Renal pelvis (tissue), 4 donors: ENCODE measurements around the gene DNHD1. TPM values are rescaled to one million over a fixed set of nuclear protein-coding genes. Genes with fewer than 3 reads are reported as not detected.

Source experiments
- DNase-seq: peaks from one replicate; pipeline ENCODE4 v3.0.0-alpha.2; 2013
- polyA plus RNA-seq, 3 donors: library from polyadenylated mRNA; unstranded; fragments of 120-200 nt; gene quantifications; one replicate each; pipeline ENCODE4 v1.2.1, GENCODE V29; 2013; ENCODE audit not compliant: insufficient read length in 3 of 3

Gene DNHD1
- polyA plus RNA-seq, 3 donors: 5.9 to 13.2 (median 13.0) TPM

DNA sequence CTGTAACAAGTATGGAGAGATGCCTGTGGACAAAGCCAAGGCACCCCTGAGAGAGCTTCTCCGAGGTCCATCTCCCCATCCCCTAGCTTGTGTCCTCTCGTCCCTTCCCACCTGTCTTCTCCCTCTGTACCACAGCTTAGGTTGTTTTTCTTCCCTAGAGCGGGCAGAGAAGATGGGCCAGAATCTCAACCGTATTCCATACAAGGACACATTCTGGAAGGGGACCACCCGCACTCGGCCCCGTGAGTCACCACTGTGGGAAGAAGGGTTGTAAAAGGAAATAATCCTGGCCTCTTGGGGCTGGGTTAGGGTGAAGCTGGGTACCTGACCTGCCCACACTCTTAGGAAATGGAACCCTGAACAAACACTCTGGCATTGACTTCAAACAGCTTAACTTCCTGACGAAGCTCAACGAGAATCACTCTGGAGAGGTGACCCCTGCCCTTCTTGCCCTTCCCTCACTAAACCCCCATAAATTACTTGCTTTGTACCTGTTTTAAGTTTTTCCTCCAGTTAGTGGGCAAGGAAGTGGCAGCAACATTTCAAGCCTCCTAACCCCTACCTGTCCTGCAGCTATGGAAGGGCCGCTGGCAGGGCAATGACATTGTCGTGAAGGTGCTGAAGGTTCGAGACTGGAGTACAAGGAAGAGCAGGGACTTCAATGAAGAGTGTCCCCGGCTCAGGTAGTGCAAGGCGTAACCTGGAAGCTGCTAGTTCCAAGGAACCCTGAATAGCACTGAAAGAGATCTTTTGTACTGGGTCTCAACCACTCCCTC lies 111.8 kb downstream of the DNHD1 start:
- no peak for DNase-seq

DNA sequence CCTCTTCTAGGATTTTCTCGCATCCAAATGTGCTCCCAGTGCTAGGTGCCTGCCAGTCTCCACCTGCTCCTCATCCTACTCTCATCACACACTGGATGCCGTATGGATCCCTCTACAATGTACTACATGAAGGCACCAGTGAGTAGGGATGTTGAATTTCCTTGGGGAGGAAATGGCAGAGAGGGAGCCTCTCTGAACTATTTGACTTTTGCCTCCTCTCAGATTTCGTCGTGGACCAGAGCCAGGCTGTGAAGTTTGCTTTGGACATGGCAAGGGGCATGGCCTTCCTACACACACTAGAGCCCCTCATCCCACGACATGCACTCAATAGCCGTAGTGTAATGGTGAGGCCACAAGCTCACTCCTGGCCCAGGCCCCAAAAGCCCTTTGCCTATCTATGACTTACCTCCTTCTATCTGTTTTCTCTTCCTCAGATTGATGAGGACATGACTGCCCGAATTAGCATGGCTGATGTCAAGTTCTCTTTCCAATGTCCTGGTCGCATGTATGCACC lies 112.5 kb downstream of the DNHD1 start:
- DNase-seq: no peak

- no peak for DNase-seq
These were observed 113.5 kb downstream of the DNHD1 start for GRCh38 chr11:6610591-6610990.

DNA sequence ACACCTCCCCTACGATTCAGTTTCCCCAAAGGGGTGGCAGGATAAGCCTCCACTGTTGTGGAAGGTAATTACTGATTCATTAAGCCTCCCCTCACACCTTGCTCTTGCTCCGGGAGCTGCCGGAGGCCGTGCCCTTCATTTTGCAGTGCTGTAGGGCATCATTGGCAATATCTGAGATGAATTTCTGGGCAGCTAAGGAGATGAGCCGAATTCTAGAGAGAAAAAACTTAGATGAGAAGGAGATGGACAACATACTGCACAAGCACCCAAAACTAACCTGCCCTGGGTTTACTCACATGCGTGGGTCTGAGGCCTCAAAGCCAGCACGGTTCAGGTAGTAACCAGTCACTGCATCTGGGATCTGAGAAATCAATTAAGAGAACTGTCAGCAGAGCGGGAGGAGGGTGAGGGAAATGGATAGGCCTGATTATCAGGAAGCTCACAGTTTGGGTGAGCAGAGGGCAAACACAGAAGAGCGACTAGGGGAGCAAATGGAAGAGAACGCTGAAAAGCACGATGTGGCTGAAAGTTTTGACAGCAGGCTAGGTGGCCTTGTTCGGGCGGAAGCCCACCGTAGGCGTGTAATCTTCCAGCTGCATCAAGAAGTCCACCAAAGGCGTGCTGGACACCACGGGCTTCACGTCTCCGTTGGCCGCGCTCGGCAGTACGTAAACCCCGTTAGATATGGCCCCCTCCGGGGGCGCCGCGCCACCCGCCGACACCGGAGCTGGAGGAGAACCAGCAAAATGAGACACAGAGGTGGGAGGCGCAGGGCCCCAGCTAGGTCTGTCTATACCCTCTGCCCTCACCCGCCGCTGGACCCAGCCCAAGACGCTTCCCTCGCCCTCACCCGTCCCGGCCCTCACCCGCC lies 114.2 kb downstream of the DNHD1 start:
- DNase-seq: no peak

DNA sequence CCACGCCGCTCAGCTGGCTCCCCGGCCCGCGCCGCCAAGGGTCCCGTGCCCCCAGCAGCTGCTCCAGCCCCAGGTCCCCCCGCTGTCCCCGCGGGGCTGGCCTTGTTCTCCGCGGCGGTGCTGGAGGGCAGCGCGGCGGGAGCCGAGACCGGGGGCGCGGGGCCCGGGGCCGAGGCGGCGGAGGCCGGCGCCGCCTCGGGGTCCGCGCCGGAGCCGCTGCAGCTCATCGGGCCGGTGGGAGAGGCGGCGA lies 114.8 kb downstream of the DNHD1 start:
- DNase-seq: no peak

- peak; percentile 96 for DNase-seq
These were observed 115.3 kb downstream of the DNHD1 start, which contains the start of gene TAF10 for GRCh38 chr11:6612213-6613041. Gene TAF10, minus strand, starts transcription at chr11:6612216. Its CDS starts 27 bp downstream, at chr11:6612189.

GRCh38 chr11:6613496-6613895 lies 116.4 kb downstream of the DNHD1 start:
- DNase-seq: no peak

DNA sequence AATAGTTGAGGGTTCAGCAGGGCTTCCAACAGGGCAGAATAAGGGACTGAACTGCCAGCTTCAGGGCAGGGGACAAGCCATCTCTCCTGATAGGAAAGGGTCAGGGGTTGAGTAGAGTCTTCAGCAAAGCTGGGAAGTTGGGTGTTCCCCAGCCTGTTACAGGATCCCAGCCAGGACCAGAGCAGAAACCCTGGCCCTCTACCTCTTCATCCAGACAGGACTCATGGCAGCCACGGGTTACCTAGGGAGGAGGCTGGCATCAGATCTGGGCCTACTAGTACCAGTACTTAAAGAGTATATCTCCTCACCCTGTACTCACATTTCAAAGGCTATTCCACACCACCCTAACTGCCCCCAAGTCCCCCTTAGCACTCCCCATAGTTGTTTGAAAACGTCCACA lies 117.4 kb downstream of the DNHD1 start:
- DNase-seq: no peak

GRCh38 chr11:6615046-6615445 lies 118.0 kb downstream of the DNHD1 start:
- DNase-seq: no peak

GRCh38 chr11:6615882-6616585 lies 119.0 kb downstream of the DNHD1 start:
- no peak for DNase-seq

DNA sequence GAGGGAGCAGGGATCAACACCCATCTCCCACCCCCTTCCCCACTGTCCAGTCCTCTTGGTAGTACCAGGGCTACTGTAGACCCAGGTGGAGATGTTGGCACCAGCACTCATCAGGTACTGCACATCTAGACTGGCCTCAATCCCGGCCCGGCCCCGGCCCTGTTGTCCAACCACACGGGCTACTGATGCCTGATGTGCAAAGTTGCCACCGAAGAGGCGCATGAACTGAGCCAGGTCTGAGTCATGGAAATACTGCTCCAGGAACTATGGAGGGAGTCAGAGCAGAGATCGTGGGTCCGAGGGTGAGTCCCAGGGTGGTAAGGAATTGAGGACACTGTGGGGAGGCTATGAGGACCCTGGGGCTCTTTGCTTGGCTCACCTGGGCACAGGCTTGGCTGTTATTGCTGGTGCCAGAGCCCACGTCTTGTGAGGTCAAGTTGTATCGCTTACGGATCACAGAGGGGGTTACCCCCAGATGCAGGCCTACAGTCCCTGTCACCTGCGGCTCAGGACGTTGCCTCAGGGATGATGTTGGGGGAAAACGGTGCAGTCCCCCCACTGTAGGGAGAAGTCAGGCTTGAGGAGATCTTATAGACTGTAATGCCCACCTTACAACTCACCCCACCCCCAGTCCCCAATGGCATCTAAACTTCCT lies 119.6 kb downstream of the DNHD1 start:
- DNase-seq: no peak

DNA sequence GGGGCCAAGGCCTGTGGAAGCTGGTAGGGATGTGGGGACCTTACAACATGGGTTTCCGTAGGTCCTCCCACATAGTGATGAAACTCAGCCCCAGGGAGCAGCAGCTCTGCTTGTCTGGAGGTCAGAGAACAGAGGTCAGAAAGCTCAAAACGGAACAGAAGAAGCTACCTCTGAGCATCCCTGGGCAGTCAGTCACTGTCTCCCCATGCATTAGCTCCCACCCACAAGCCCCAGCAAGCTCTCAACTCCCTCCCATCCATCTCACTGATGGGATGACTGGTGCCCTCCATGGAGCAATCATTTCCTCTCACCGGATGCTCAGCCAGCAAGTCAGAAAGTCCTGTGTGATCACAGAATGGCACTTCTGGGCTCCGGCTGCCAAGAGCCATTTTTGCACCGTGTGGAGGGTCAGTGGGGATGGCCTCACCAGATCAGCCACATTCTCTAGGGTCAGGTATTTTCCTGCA lies 120.3 kb downstream of the DNHD1 start:
- no peak for DNase-seq

- peak; percentile 77 for DNase-seq
These were observed 121.3 kb downstream of the DNHD1 start for GRCh38 chr11:6618117-6619003.

- DNase-seq: peak; percentile 94
These were observed 122.1 kb downstream of the DNHD1 start, which contains the start of gene TPP1 for GRCh38 chr11:6619004-6619745. Gene TPP1, minus strand, starts transcription at chr11:6619422. Its CDS starts 22 bp downstream, at chr11:6619400.

DNA sequence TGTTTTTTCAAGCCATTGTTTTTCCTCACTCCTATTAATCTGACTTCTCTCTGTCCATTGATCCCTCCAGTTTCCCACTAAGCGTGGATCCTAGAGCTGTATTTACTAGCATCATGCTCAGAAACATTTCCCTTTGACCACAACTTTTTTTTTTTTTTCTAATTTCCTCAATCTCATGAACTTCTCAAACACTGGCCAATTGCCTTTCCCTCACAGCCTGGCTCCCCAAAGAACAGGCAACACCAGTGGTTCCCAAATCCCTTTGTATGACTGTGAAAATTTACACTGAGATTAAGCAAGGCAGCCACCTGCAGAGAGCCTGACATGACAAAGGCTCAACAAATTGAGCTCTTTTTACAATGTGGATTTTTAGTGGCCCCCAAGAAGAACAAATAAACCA lies 123.6 kb downstream of the DNHD1 start:
- no peak for DNase-seq
